Measurements from ENCODE around the gene OR2G3.

DNA sequence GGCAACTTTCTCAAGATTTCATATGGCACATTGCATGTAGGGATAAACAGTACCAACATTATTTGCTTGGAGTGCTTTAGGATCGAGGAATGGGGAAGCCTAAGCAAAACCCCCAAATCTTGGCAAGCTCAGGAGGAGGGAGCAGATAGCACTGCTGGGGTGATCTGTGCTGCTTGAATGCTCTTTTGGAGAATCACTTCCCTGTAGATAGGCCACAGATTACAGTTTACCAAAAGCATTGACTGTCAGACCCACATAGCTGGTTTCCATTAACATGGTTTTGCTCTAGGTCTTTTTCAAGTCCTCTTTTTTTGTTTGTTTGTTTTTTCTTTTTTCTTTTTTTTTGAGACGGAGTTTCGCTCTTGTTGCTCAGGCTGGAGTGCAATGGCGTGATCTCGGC is 37.4 kb downstream of the OR2G3 start:
- TF ChIP-seq GATA2 (IDR thresholded peaks at IDR 0.05; ENCODE audit: low read depth, low read length) (no peak), GATA3 (IDR thresholded peaks at IDR 0.05; ENCODE audit: low read depth, low read length) (no peak)

Data from SH-SY5Y (cell line).